Cerebellar cortex (tissue), 1 donor: ENCODE measurements around the gene LMAN2.
"Not testable (repeated sequence)": the region's sequence is repeated elsewhere in the genome, so short reads cannot be mapped to it uniquely, and the experiment has no call there.

Experiments
- DNase-seq: peaks from one replicate; pipeline ENCODE4 v3.0.0-alpha.2; 2015; ENCODE audit warnings: low spot score

The LMAN2 gene

GRCh38 chr5:177346820-177347219 is 4.6 kb downstream of the LMAN2 start:
- DNase-seq = no peak

GRCh38 chr5:177344891-177345290 is 6.6 kb downstream of the LMAN2 start:
- DNase-seq = no peak

- no peak for DNase-seq
Observed at GRCh38 chr5:177343777-177344176, 7.7 kb downstream of the LMAN2 start.

DNA sequence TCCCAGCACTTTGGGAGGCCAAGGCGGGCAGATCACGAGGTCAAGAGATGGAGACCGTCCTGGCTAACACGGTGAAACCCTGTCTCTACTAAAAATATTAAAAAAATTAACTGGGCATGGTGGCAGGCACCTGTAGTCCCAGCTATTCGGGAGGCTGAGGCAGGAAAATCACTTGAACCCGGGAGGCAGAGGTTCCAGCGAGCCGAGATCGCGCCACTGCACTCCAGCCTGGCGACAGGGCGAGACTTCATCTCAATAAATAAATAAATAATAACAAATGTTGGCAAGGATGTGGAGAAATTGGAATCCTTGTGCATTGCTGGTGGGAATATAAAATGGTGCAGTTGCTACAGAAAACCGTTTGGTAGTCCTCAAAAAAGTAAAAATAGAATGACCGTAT is 8.5 kb downstream of the LMAN2 start:
- DNase-seq = not testable (repeated sequence)

DNA sequence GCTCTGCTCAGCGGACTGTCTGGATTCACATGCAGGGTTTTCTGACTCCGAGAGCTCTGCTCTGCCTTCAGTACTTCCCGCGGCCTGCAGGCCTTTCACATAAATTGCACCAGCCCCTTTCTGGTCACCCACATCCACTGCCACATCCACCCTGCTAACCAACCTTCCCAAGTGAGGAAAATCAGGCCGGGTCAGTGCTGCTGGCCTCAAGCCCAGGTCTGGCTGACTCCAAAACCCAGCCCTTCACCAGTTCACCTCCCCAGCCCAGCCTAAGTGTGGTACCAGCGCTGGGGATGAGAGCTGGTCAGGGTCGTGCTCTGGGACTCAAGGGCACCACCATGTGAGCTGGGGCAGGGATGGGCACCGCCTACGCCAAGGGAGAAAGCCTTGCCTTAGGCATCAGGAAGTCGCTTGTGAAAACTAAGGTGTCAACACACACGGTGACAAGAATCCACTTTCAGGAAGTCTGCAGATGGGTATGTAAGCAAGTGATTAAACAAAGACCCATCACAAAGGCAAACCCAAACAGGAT is 12.3 kb downstream of the LMAN2 start:
- no peak for DNase-seq

- DNase-seq = no peak
Observed at GRCh38 chr5:177338251-177339106, 13.0 kb downstream of the LMAN2 start.

- DNase-seq = no peak
Observed at GRCh38 chr5:177336603-177337494, 14.6 kb downstream of the LMAN2 start.

DNA sequence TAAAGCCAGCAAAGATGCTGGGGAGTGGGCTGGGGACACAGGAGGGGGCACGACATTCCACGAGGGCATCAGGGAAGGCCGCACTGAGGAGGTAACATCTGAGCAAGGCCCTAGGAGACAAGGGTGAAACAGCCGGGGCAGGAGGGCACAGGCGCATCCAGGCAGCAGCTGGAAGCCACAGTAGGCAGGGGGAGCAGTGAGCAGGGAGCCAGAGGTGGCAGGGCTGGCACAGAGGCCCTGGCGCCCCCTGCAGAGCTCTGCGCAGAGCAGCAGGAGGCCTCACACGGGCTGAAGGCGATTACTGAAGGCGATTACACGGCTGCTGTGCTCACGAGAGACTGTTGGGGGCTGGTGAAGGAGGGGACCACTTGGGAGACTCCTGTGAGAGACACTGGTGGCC is 15.4 kb downstream of the LMAN2 start:
- DNase-seq = no peak

- DNase-seq = no peak
Observed at GRCh38 chr5:177335701-177336065, 15.8 kb downstream of the LMAN2 start.

- no peak for DNase-seq
Observed at GRCh38 chr5:177334781-177335700, 16.4 kb downstream of the LMAN2 start.

GRCh38 chr5:177334155-177334551 is 17.3 kb downstream of the LMAN2 start:
- no peak for DNase-seq

- no peak for DNase-seq
Observed at GRCh38 chr5:177333420-177334154, 17.9 kb downstream of the LMAN2 start.

- no peak for DNase-seq
Observed at GRCh38 chr5:177332896-177333260, 18.6 kb downstream of the LMAN2 start.

GRCh38 chr5:177332031-177332895 is 19.2 kb downstream of the LMAN2 start:
- no peak for DNase-seq

DNA sequence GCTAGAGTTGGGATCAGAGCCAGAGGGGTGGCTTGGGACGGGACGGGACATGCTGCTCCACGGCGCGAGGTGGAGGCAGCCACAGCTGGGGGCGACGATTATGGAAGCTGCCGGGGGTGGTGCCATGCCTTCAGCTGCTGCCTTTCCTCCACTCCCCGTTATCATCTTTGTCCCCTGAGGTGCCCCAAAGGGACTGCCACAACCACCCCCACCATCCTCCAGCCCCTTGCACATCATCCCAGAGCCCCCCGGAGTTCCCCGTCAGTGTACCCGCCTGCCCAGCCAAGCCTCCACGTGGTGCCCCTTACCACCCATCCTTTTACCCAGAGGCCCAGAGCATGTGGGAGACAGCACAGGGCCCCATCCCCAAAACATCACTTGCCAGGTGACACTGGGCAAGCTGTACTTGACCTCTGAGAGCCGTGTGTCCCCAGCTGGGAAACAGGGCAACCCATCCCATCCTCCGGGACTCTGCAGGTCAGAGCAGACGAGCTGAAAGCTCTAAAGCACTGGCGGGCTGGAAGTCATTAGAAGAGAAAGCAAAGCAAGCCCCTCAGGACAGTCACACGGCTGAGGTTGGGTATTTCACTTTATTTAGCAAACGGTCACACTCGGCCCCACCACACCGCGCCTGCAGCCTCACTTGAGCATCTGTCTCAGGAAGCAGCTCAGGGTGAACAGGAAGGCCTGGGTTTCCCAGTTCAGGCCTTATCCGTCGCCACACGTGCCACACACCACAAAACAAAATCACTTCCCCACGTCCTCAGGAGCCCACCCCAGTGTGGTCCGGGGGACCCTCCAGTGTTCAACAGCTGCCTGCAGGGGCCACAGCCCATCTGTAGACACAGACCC is 20.3 kb downstream of the LMAN2 start:
- no peak for DNase-seq

GRCh38 chr5:177329883-177330282 is 21.6 kb downstream of the LMAN2 start:
- no peak for DNase-seq

DNA sequence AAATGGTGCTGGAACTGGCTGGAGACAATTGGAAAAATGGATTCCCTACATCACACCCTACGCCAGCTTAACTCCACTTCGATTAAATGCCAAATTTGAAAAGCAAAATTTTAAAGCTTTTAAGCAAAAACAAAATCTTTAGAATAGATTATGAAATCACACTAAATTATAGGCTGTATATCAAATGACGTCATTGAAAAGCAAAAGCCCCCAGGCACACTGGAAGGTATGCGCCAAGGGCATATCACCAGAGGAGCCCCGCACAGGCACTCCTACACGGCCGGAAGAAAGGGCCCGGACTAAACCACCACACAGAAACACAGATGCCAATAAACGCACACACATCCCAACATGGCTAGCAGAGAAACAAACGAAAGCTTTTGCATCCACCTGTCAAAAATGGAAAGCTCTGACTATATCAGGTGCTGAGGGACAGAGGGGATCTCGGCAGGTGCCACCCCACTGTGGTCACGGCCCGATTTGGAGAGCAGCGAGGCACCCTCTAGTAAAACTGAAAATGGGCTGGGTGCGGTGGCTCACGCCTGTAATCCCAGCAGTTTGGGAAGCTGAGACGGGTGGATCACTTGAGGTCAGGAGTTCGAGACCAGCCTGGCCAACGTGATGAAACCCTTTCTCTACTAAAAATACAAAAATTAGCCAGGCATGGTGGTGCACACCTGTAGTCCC is 22.8 kb downstream of the LMAN2 start:
- no peak for DNase-seq
